Measurements from ENCODE around the gene TMBIM4. TPM values are rescaled to one million over a fixed set of nuclear protein-coding genes. Genes with fewer than 3 reads are reported as not detected.

TMBIM4 gene
- total RNA-seq, 1 experiment from 2014 or later, result 75.5 TPM

GRCh38 chr12:66139328-66139727, 30.5 kb downstream of the TMBIM4 start:
- Histone ChIP-seq H3K36me3 (peaks cover 60% of the 10 kb centered on the region), H3K9me3 (replicated peaks) (peaks cover 22% of the 10 kb centered on the region), H3K27ac (no peak overlapping the region), H3K4me3 (no peak overlapping the region), H3K4me1 (no peaks in the 10 kb centered on the region), H3K27me3 (no peaks in the 10 kb centered on the region)
- no peak for DNase-seq

DNA sequence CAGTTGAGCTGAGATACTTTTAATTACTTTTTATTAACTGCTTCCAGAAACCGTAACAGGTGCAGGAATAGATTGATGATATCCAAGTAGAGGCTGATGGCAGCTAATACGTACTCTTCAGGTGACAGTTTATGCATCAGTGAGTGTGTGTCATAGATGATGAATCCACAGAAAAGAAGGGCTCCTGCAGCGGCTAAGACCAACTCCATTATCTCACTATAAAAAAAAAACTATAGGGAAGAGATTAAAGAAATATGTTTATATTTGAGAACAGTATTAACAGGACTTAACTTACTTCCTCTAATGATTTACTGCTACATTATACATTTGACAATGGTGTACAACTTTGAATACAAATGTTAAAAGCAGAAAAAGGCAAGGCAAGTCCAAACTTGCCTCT, 31.9 kb downstream of the TMBIM4 start:
- Histone ChIP-seq H3K4me3 (no peak overlapping the region), H3K36me3 (peaks cover 56% of the 10 kb centered on the region), H3K27me3 (no peaks in the 10 kb centered on the region), H3K4me1 (peaks cover 5% of the 10 kb centered on the region), H3K27ac (no peak overlapping the region), H3K9me3 (replicated peaks) (peaks cover 22% of the 10 kb centered on the region)
- DNase-seq, result no peak

DNA sequence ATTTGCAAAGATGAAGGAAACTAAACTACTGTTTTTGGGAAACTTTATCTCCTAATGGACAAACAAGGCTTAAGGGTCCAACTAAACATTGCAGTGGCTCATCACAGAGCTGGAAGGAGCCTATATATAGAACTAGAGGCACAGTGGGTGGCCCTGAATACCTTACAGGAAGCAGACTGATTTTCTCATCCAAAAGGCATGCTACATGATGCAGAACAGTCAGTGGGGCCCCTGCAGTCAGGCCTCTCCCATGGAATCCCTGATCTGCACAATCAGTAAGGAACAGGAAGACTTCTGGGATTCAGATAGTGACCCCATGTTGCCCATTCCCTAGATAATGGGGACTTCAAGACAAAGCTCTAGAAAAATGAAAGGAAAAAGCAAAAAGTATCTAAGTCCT, 37.4 kb downstream of the TMBIM4 start:
- Histone ChIP-seq H3K27ac (peak overlapping the region; percentile 78), H3K4me3 (no peak overlapping the region), H3K36me3 (peaks cover 25% of the 10 kb centered on the region), H3K27me3 (no peaks in the 10 kb centered on the region), H3K4me1 (peaks cover 19% of the 10 kb centered on the region), H3K9me3 (replicated peaks) (no peaks in the 10 kb centered on the region)
- peak; percentile 86 to 92 for DNase-seq

DNA sequence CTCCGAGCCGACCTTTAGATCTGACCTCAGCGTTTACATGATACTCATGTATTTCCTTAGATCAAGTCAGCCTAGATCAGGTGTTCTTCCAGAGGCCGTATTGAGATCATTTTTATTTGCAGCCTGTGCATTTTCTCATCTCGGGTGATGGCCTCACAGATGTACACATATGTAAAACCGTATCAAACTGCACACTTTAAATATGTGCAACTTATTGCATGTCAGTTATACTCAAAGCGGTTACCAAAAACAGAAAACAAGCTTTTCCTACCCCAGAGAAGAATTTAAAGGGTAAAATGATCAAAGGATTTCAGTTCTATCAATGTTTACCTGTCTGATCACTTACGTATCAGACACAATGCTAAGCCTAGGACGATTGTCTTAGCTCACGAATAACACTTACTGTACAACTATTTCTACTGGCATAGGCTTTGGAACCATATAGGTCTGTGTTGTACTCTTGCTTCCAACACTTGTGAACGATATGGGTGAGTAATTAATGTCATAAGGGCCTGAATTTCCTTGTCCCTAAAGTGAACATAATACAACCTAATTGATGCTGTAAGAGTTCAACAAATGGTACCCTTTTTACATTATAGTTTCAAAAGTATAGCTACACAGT, 38.6 kb downstream of the TMBIM4 start:
- peak overlapping the region; percentile 78 for H3K27ac ChIP-seq
- H3K27me3 ChIP-seq, result no peaks in the 10 kb centered on the region
- H3K36me3 ChIP-seq, result peaks cover 23% of the 10 kb centered on the region
- no peaks in the 10 kb centered on the region for H3K9me3 ChIP-seq (replicated peaks)
- no peak for DNase-seq
- H3K4me3 ChIP-seq, result peak overlapping the region; percentile 92
- peaks cover 19% of the 10 kb centered on the region for H3K4me1 ChIP-seq

GRCh38 chr12:66130267-66131066, 39.3 kb downstream of the TMBIM4 start, which contains the start of gene LLPH:
TSS of gene LLPH (minus strand) at chr12:66130750. CDS start at chr12:66129106, 1,644 bp downstream.
- Histone ChIP-seq H3K27ac (peak within 1 kb of the TSS; percentile 78), H3K36me3 (peaks cover 27% of the 10 kb centered on the region), H3K27me3 (no peaks in the 10 kb centered on the region), H3K4me1 (peaks cover 19% of the 10 kb centered on the region), H3K9me3 (replicated peaks) (no peaks in the 10 kb centered on the region), H3K4me3 (peak within 1 kb of the TSS; percentile 92)
- DNase-seq, result peak; percentile 88 to 89

DNA sequence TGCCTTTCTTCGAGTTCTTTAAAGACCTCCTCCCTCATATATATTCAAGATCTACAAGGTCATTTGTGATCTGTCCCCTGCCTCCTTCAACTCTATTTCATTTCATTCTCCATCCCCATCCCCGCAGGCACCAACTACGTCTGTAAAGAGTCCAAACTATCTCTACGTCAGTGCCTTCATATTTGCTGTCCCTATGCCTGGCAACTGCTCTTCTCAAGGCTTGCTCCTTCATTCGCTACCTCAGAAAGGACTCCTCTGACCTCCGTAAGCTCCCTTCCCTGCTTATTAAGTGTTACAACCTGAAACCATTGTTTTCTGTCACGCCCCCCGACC, 39.9 kb downstream of the TMBIM4 start:
- Histone ChIP-seq H3K36me3 (peaks cover 32% of the 10 kb centered on the region), H3K27ac (peak overlapping the region; percentile 78), H3K4me3 (peak overlapping the region; percentile 92), H3K4me1 (peaks cover 19% of the 10 kb centered on the region), H3K9me3 (replicated peaks) (no peaks in the 10 kb centered on the region), H3K27me3 (no peaks in the 10 kb centered on the region)
- DNase-seq, result peak in 1 of 2 experiments; percentile 30

DNA sequence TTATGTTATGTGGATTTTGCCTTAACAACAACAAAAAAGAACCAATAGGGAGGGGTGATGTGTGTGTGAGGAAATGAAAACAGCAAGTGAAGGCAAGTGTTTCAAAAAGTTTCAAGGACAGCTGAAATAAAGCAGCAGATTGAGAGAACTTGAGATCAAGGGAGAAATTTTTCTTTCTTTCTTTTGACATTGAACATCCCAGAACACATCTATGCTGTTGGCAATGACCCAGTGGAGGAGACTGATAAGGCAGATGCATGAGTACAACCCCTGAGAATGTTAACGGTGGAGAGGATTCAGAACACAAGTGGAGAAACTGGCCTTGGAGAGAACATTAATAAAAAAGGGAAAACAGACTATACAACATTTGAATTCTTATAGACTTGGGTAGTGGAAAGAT, 42.1 kb downstream of the TMBIM4 start:
- H3K4me3 ChIP-seq, result no peak overlapping the region
- no peaks in the 10 kb centered on the region for H3K27me3 ChIP-seq
- H3K9me3 ChIP-seq (replicated peaks), result no peaks in the 10 kb centered on the region
- DNase-seq, result no peak
- H3K4me1 ChIP-seq, result peaks cover 12% of the 10 kb centered on the region
- H3K36me3 ChIP-seq, result peaks cover 55% of the 10 kb centered on the region
- no peak overlapping the region for H3K27ac ChIP-seq

GRCh38 chr12:66120477-66120876, 49.3 kb downstream of the TMBIM4 start:
- peaks cover 8% of the 10 kb centered on the region; the same call in 1 of the 2 replicates for H3K9me3 ChIP-seq (replicated peaks)
- H3K4me1 ChIP-seq, result peaks cover 16% of the 10 kb centered on the region
- DNase-seq, result no peak
- peaks cover 40% of the 10 kb centered on the region for H3K36me3 ChIP-seq
- no peaks in the 10 kb centered on the region for H3K27me3 ChIP-seq
- no peak overlapping the region for H3K27ac ChIP-seq
- H3K4me3 ChIP-seq, result no peak overlapping the region

DNA sequence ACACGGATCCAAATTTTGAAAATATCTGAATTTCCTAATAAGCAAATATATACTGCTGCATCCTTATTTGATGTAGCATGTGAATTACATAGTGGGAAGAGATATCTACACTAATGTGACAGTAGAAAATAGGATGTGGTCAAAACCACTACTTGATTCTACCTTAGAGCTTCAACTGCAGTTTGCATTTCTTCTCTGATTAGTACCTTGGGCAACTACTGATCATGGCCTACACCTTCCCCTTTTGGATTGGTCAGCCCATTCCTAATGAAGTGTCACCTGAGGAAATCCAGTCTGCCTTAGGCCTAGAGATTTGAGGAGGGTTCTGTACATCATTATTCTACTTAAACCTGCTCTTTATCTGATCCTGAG, 49.9 kb downstream of the TMBIM4 start:
- peaks cover 22% of the 10 kb centered on the region for H3K4me1 ChIP-seq
- peaks cover 8% of the 10 kb centered on the region; the same call in 1 of the 2 replicates for H3K9me3 ChIP-seq (replicated peaks)
- H3K4me3 ChIP-seq, result no peak overlapping the region
- no peak overlapping the region for H3K27ac ChIP-seq
- peaks cover 34% of the 10 kb centered on the region for H3K36me3 ChIP-seq
- no peaks in the 10 kb centered on the region for H3K27me3 ChIP-seq
- no peak for DNase-seq

DNA sequence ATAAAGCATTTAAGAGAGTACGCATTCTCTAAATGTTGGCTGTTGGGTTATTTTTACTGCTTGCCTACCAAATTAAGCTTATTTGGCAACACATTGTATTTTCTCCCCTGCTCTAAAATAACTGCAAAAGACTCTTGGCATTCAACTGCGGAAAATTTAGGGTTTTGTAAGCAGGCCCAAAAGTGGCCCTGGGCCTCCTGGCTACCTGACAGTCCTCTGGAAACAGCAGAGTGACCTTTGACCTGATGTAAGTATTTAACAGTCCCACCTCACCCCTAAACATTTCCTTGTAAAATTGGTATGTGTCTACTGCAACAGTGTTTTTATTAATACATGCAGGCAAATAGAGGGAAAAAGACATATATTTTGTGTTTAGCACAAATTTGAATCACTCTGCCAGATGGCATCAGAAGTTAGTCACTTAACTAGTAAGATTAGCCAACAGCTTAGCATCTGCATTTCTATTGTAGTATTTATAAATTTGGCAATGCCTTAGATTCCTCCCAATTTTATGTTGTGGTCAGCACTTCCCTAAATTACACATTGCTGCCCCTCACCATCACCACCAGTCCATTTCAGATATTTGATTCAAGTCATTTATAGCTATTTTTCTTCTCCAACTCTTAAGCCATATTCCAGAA, 50.4 kb downstream of the TMBIM4 start:
- H3K27me3 ChIP-seq, result no peaks in the 10 kb centered on the region
- H3K27ac ChIP-seq, result no peak overlapping the region
- H3K9me3 ChIP-seq (replicated peaks), result peaks cover 8% of the 10 kb centered on the region; the same call in 1 of the 2 replicates
- H3K4me3 ChIP-seq, result no peak overlapping the region
- peaks cover 27% of the 10 kb centered on the region for H3K4me1 ChIP-seq
- no peak for DNase-seq
- peaks cover 29% of the 10 kb centered on the region for H3K36me3 ChIP-seq

DNA sequence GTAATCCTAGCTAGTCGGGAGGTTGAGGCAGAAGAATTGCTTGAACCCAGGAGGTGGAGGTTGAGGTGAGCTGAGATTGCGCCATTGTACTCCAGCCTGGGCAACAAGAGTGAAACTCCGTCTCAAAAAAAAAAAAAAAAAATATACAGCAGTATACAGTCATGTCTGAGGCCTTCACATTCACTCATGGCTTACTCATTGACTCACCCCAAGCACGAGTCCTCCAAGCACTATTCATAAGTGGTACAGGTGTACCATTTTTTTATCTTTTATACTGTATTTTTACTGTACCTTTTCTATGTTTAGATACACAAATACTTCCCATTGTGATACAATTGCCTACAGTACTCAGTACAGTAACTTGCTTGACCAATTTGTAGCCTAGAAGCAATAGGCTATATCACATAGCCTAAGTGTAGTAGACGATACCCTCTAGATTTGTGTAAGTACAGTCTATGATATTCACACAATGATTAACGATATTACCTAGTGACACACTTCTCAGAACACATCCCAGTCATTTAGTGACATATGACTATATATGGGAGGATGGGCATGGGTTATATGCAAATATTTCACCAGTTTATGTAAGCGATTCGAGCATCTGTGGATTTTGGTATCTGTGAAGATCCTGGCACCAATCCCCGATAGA, 51.4 kb downstream of the TMBIM4 start:
- H3K9me3 ChIP-seq (replicated peaks), result peaks cover 8% of the 10 kb centered on the region; the same call in 1 of the 2 replicates
- no peaks in the 10 kb centered on the region for H3K27me3 ChIP-seq
- peaks cover 32% of the 10 kb centered on the region for H3K4me1 ChIP-seq
- no peak overlapping the region for H3K4me3 ChIP-seq
- no peak overlapping the region for H3K27ac ChIP-seq
- DNase-seq, result no peak
- H3K36me3 ChIP-seq, result peaks cover 19% of the 10 kb centered on the region

DNA sequence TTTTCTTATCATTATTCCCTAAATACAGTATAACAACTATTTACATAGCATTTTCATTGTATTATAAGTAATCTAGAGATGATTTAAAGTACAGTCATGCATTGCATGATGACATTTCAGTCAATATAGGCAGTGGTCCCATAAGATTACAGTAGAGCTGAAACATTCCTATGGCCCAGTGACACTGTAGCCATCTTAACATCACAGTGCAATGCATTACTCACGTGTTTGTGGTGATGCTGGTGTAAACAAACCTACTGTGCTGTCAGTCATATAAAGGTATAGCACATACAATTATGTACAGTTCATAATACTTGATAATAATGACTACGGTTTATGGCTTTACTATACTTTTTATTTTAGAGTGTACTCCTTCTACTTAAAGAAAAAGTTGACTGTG, 52.6 kb downstream of the TMBIM4 start:
- peaks cover 8% of the 10 kb centered on the region; the same call in 1 of the 2 replicates for H3K9me3 ChIP-seq (replicated peaks)
- peaks cover 33% of the 10 kb centered on the region for H3K4me1 ChIP-seq
- no peak for DNase-seq

DNA sequence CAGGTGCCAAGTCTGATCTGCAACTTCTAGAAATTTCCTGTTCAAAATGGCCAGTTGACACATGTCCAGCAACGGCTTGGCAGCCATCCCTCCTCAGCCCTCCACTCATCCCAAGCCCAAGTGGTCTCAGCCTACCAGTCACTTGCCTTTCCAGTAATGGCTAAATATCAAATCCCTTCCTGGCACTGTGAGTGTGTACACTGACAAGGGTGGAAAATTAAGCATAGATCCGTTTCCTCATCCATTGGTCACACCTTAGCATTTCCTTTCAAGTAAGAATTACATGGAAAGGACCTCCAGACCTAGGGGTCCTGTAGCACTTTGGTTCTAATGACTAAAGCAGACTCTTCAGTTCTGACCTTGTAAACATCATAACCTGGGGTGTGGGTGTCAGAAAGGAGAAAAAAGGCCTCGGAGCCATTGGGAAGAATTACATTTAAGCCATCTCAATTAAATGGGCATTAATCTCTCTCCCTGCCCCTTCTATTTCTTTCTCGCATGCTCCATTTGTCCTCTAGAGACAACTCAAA, 54.7 kb downstream of the TMBIM4 start:
- peak; percentile 80 to 95 for DNase-seq
- Histone ChIP-seq H3K4me3 (no peak overlapping the region), H3K9me3 (replicated peaks) (peaks cover 8% of the 10 kb centered on the region; the same call in 1 of the 2 replicates), H3K36me3 (peaks cover 3% of the 10 kb centered on the region; the same call in 1 of the 2 replicates), H3K27ac (peak overlapping the region; percentile 88), H3K4me1 (peaks cover 33% of the 10 kb centered on the region), H3K27me3 (no peaks in the 10 kb centered on the region)

More for the DNA sequence above, 52.6 kb downstream of the TMBIM4 start:
- Histone ChIP-seq H3K27ac (peak overlapping the region; percentile 88), H3K36me3 (peaks cover 8% of the 10 kb centered on the region), H3K4me3 (no peak overlapping the region), H3K27me3 (no peaks in the 10 kb centered on the region)

DNA sequence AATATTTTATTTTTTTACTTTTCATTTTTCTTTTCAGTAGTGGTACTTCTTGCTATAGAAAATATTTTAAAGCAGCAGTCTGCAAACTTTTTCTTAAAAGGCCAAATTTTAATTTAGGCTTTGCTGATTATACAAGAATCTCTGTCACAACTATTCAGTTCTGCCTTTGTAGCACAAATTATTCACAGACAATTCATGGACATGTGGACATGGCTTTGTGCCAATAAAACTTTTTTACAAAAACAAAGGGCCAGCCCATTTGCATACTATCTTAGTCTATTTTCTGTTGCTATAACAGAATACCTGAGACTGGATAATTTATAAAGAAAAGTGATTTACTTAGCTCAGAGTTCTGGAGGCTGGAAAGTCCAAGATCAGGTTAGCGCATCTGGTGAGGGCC, 56.3 kb downstream of the TMBIM4 start:
- no peak for DNase-seq
- H3K4me1 ChIP-seq, result peaks cover 33% of the 10 kb centered on the region
- peaks cover 8% of the 10 kb centered on the region; the same call in 1 of the 2 replicates for H3K9me3 ChIP-seq (replicated peaks)
- H3K27ac ChIP-seq, result peak overlapping the region; percentile 15; the same call in 1 of the 2 replicates
- no peak overlapping the region for H3K4me3 ChIP-seq
- H3K27me3 ChIP-seq, result no peaks in the 10 kb centered on the region
- H3K36me3 ChIP-seq, result peaks cover 1% of the 10 kb centered on the region; the same call in 1 of the 2 replicates
